Activated T-helper 1 cell treated with anti-CD3 and anti-CD28 coated beads, Interleukin-12 subunit alpha, Interleukin-12 subunit beta, Interleukin-2, Interleukin-4 antibody, amounts not matched to agents 30 ng/mL and 10 ng/mL and 1 ng/mL, durations not matched to agents 14 hours and 24 hours and 36 hours (primary cell): ENCODE data around the gene KCNE3. TPM values are rescaled to one million over a fixed set of nuclear protein-coding genes. Genes with fewer than 3 reads are reported as not detected.

Experiments
- DNase-seq: peaks from one replicate; pipeline ENCODE4 v3.0.0; 2021; ENCODE audit warnings: low spot score
- H3K27ac Mint-ChIP-seq: one replicate; pipeline ENCODE4 v1.8.0; 2021; ENCODE audit warnings: mild to moderate bottlenecking, mixed read lengths
- H3K27me3 Mint-ChIP-seq: one replicate; pipeline ENCODE4 v1.8.0; 2022; ENCODE audit warnings: mild to moderate bottlenecking, moderate library complexity, mixed read lengths; ENCODE audit not compliant: insufficient read depth
- H3K36me3 Mint-ChIP-seq: one replicate; pipeline ENCODE4 v1.8.0; 2021; ENCODE audit warnings: low read depth, mixed read lengths
- H3K4me1 Mint-ChIP-seq: one replicate; pipeline ENCODE4 v1.8.0; 2021; ENCODE audit warnings: low read depth, mixed read lengths
- H3K4me3 Mint-ChIP-seq: one replicate; pipeline ENCODE4 v1.8.0; 2021; ENCODE audit warnings: mild to moderate bottlenecking, moderate library complexity, mixed read lengths
- H3K9me3 Mint-ChIP-seq: one replicate; pipeline ENCODE4 v1.8.0; 2021; ENCODE audit warnings: mixed read lengths
- intact Hi-C: fragments of 100-400 bp; cut with micrococcal nuclease; formaldehyde crosslinking; loops from one replicate; pipeline ENCODE4 v1.15.1; 2024
- total RNA-seq: library from RNA; stranded (reverse); gene quantifications from 2 replicates; pipeline ENCODE4 v1.2.3, GENCODE V29; 2022

KCNE3 gene
- total RNA-seq, 1 donor from 2014 or later = not detected

DNA sequence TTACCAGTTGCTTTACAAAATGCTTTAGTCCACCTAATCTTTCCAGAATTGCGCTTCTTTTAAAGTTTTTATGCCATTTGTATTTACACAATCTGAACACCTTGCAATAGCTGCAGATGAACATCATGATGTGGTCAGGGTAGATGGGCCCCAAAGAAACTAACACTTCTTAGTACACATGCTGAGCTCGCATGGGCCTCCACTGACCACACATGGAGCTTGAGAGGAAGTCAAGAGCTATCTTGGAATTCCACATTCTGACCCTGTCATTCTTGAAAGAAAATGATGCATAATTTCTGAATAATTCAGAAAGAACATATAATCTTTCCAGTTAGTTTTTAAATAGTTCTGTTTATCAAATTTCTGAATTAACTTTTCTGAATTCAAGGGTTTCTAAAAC is 18.5 kb upstream of the KCNE3 start:
- Mint-ChIP-seq H3K9me3 (no peaks in the 10 kb centered on the region), H3K27me3 (peaks cover 6% of the 10 kb centered on the region), H3K36me3 (no peaks in the 10 kb centered on the region), H3K27ac (no peak overlapping the region), H3K4me1 (no peaks in the 10 kb centered on the region), H3K4me3 (no peak overlapping the region)
- intact Hi-C loops = no loop called here
- no peak for DNase-seq

DNA sequence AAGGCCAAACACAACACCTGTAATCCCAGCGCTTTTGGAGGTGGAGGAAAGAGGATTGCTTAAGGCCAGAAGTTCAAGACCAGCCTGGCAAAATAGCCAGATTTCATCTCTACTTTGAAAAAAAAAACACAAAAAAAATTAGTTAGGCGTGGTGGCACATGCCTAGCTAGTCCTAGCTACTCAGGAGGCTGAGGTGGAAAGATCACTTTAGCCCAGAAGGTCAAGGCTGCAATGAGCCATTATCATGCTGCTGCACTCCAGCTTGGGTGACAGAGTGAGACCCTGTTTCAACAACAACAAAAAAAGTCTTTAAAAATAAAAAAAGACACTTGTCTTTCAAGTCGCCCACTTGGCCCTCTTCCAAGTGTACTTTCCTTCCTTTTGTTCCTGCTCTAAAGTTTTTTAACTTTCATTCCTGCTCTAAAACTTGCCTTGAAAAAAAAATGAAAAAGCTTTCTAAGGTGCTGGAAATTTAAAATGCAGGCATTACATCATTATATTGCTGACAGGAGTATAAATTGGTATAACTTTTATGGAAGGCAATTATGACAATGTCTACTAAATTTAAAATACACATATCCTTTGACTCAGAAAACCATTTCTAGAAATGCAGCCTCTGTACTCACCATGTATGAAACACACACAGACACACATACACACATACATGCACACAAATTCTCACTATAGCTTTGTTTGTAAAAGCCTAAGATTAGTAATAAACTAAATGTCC is 13.5 kb upstream of the KCNE3 start:
- no peak for DNase-seq
- no peaks in the 10 kb centered on the region for H3K4me1 Mint-ChIP-seq
- peaks cover 8% of the 10 kb centered on the region for H3K27me3 Mint-ChIP-seq
- H3K27ac Mint-ChIP-seq = no peak overlapping the region
- no peaks in the 10 kb centered on the region for H3K36me3 Mint-ChIP-seq
- no peak overlapping the region for H3K4me3 Mint-ChIP-seq
- intact Hi-C loops = no loop called here
- no peaks in the 10 kb centered on the region for H3K9me3 Mint-ChIP-seq

DNA sequence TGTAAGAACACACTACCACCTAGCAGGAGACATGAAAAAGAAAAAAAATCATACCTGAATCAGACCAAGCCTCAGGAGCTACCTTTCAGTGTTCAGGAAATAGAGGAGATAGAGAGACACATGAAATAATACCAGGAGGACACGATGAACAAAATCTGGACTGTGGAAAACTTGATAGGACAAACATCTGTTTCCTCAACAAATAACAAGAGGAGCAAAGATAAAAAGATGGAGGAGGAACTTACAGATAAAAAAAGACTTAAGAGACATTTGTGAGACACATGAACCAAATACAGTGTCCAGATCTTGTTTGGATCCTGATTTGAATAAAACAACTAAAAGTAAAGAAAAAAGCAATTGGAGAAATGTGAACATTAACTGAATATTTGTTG is 12.4 kb upstream of the KCNE3 start:
- no peak overlapping the region for H3K27ac Mint-ChIP-seq
- no peaks in the 10 kb centered on the region for H3K9me3 Mint-ChIP-seq
- DNase-seq = no peak
- no peaks in the 10 kb centered on the region for H3K36me3 Mint-ChIP-seq
- H3K4me1 Mint-ChIP-seq = no peaks in the 10 kb centered on the region
- peaks cover 8% of the 10 kb centered on the region for H3K27me3 Mint-ChIP-seq
- no peak overlapping the region for H3K4me3 Mint-ChIP-seq
- intact Hi-C loops = no loop called here

DNA sequence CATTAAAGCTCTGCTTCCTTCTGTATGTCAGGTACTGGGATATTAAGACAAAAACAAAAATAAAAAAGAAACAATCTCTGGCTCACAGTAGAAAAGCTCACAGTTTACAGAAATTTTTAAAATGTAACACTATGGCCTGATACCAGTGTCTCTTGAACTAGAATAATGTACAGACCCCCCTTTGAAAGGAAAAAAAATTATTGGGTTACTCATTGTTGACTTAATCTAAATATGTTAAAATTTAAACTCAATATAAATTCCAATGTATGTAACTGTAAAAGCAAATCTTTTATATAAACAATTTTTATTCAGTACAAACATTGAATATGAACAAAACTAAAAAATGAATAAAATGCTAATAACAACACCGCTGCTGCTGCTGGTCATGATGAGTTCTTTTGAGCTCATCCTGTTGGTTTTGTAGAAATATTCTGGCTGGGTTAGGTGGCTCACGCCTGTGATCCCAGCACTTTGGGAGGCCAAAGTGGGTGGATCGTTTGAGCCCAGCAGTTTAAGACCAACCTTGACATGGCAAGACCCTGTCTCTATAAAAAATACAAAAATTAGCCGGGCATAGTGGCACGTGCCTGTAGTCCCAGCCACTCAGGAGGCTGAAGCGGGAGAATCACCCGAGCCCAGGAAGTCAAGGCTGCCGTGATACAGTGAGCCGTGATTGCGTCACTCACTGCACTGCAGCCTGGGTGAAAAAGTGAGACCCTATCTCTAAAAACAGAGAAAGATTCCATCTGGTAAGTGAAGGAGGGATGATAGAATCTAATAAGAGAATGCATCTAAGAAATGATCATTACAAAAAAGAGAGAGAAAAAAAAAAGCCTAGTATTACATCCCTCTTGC is 11.8 kb upstream of the KCNE3 start:
- no peaks in the 10 kb centered on the region for H3K4me1 Mint-ChIP-seq
- peaks cover 8% of the 10 kb centered on the region for H3K27me3 Mint-ChIP-seq
- H3K9me3 Mint-ChIP-seq = no peaks in the 10 kb centered on the region
- no peak overlapping the region for H3K4me3 Mint-ChIP-seq
- H3K27ac Mint-ChIP-seq = no peak overlapping the region
- intact Hi-C loops = no loop called here
- no peaks in the 10 kb centered on the region for H3K36me3 Mint-ChIP-seq
- no peak for DNase-seq

DNA sequence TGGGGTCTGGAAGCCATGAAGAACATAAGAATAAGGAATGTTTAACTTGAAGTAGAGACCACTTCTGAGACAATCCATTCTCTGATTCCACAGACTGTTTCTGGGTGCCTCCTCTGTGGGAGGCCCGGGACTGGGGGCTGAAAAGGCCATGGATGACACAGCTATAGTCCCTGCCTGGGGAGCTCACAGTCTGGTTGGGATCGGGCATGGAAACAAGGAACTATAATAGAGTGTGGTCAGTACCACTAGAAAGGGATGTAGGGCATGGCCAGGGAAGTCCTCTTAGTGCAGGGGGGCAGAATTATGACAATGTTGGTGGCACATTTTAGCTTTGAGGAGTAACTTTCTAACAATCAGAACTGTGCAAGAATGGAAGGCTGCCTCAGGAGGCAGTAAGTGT is 9.2 kb upstream of the KCNE3 start:
- Mint-ChIP-seq H3K36me3 (no peaks in the 10 kb centered on the region), H3K27ac (no peak overlapping the region), H3K27me3 (peaks cover 6% of the 10 kb centered on the region), H3K4me1 (no peaks in the 10 kb centered on the region), H3K4me3 (no peak overlapping the region), H3K9me3 (no peaks in the 10 kb centered on the region)
- intact Hi-C loops = no loop called here
- DNase-seq = no peak

DNA sequence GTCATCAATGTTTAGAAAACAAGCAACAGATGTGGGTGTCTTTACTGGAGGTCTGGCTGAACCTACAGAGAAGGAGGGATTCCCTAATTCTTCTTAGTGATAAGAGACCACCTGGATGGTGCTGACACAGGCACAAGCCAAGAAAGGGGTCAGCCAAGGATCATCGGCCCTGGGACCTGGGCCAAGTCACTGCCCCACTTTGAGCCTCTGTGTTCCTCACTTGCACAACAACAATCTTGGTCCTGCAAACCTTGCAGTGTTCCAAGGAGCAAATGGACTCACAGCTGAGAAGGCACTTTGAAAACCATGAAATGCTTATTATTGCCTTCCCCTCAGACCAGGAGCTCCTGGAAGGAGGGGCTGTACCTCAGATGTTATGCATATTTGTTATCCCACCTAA is 7.0 kb upstream of the KCNE3 start:
- no peak for DNase-seq
- H3K9me3 Mint-ChIP-seq = no peaks in the 10 kb centered on the region
- H3K4me1 Mint-ChIP-seq = no peaks in the 10 kb centered on the region
- no peaks in the 10 kb centered on the region for H3K36me3 Mint-ChIP-seq
- intact Hi-C loops = no loop called here
- peaks cover 3% of the 10 kb centered on the region for H3K27me3 Mint-ChIP-seq
- no peak overlapping the region for H3K4me3 Mint-ChIP-seq
- H3K27ac Mint-ChIP-seq = no peak overlapping the region

DNA sequence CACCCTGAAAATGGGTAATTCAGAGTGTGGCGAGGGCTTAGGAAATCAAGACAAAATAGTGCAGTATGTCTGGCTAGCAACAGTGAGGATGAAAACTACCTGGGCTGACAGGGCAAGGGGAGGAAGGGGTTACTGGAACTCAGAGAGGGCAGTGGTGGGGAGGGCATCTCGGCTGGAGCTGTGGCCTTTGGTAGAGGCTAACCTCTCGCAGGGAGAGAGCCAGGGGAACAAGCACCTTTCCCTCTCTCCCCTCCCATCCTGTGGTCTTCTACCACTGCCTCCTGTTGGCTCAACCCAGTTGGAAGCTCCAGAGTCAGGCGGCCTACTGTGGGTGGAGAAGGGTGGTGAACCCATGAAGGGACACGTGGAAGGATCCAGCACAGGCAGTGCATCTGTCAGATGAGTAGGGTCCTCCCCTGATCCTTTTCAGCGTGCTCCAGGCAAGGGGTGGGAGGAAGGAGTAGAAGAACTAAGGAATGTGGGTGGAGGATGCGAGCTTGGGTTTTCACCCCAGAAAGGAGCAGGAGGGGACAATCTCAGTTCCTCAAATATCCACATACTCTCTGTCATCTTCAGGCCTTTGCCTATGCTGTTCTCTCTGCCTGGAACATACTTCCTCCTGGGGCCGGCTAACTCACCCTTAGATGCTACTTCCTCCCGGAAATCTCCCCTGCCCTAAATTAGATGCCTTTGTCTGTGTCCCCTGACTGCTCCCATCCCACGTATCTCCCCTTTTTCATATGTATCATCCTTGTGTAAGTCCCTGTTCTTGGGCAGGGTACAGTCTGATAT is 6.2 kb upstream of the KCNE3 start:
- H3K36me3 Mint-ChIP-seq = no peaks in the 10 kb centered on the region
- H3K27ac Mint-ChIP-seq = no peak overlapping the region
- H3K27me3 Mint-ChIP-seq = peaks cover 3% of the 10 kb centered on the region
- H3K4me1 Mint-ChIP-seq = no peaks in the 10 kb centered on the region
- H3K4me3 Mint-ChIP-seq = no peak overlapping the region
- DNase-seq = no peak
- no peaks in the 10 kb centered on the region for H3K9me3 Mint-ChIP-seq
- intact Hi-C loops = no loop called here

DNA sequence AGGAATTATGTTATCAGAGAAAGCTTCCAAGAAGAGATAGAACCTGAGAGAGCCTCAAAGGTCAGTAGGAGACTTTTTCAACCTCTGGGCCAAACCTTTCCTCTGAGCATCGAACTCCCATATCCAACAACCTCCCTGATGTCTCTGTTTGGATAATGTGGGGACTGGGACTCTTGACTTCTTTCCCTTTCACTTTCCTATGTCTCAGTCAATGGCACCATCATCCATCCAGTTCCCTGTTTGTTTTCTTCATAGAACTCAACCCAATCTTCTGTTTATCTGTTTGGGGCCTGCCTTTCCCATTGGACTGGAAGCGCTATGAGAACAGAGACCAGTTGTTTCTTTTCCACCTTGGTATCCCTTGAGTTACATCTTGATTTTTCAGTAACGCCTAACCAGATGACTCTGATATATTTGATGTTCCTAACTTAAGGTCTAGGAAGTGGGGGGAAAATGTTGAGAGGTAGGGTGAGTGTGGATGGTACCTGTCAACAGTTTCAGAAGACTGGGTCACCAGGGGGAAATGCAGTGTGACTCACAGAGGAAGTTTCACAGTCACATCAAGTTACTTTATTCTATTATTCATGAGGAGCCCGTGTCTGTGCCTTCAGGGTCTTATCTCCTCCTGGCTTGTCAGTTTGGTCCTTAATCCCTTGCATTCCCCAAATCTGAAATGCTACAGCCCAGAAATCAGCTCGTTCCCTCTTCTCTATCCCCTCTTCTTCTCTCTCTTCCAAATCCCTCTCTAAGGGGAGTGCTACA is 4.5 kb upstream of the KCNE3 start:
- no peaks in the 10 kb centered on the region for H3K4me1 Mint-ChIP-seq
- no peak overlapping the region for H3K4me3 Mint-ChIP-seq
- no peak for DNase-seq
- H3K9me3 Mint-ChIP-seq = no peaks in the 10 kb centered on the region
- intact Hi-C loops = no loop called here
- H3K27ac Mint-ChIP-seq = no peak overlapping the region
- peaks cover 13% of the 10 kb centered on the region for H3K27me3 Mint-ChIP-seq
- H3K36me3 Mint-ChIP-seq = no peaks in the 10 kb centered on the region

DNA sequence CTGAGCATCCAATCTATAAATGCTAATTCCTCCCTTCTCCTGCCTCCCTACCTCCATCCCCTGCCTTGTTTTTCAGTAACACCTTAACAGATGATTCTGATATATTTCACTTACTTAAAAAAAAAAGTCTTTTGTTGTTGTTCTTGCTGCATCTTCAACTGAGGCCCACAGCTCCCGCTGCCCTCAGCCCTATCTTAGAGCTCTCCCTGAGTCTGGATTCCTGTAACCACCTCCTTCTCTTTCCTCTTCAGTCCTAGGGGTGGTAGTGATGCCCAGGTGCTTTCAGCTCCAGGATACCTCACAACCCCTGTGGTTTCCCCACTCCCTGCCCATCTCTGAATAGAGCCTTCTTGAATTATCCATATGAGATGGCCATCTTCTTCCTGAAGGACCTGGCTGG is 3.7 kb upstream of the KCNE3 start:
- DNase-seq = no peak
- Mint-ChIP-seq H3K27ac (no peak overlapping the region), H3K9me3 (no peaks in the 10 kb centered on the region), H3K4me3 (no peak overlapping the region), H3K36me3 (no peaks in the 10 kb centered on the region), H3K4me1 (no peaks in the 10 kb centered on the region), H3K27me3 (peaks cover 18% of the 10 kb centered on the region)
- intact Hi-C loops = no loop called here

DNA sequence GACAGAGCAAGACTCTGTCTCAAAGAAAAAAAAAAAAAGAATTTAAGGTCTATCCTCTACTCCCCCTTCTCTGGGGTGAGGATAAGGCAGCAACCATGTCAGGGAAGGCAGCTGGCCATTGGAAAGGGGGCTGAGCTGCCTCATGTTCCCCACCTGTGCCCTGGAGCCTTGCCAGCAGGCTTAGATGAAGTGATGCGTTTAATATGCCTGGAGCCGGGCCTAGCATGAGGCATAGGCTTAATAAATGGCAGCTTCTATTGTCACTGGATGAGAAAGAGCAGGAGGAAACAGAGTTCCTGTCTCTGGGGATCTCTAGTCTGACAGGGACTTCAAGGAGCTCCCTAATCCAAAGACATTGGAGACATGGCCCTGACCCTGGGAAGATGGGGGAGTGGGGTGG is 3.2 kb upstream of the KCNE3 start:
- Mint-ChIP-seq H3K27ac (no peak overlapping the region), H3K4me1 (no peaks in the 10 kb centered on the region), H3K36me3 (no peaks in the 10 kb centered on the region), H3K4me3 (no peak overlapping the region), H3K9me3 (no peaks in the 10 kb centered on the region), H3K27me3 (peaks cover 23% of the 10 kb centered on the region)
- intact Hi-C loops = no loop called here
- DNase-seq = no peak

DNA sequence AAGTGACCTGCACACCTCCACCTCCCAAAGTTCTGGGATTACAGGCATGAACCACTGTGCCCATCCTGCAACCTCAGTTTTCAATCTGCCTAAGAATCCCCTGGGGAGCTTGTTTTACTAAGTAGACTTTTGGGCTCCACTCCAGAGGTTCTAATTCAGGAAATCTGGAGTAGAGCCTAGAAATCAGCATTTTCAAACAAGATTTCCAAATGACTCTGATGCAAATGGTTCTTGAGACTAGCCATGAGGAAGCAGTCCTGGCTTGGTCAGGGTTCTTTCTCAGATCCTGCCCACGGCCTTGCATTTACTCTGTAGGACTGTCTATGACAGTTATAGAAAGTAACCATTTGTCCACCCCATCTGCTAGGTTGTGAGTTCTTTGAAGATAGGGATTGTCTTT is 1.6 kb upstream of the KCNE3 start:
- H3K4me3 Mint-ChIP-seq = no peak overlapping the region
- no peak for DNase-seq
- H3K9me3 Mint-ChIP-seq = no peaks in the 10 kb centered on the region
- H3K27ac Mint-ChIP-seq = no peak overlapping the region
- no peaks in the 10 kb centered on the region for H3K36me3 Mint-ChIP-seq
- peaks cover 29% of the 10 kb centered on the region for H3K27me3 Mint-ChIP-seq
- no peaks in the 10 kb centered on the region for H3K4me1 Mint-ChIP-seq
- intact Hi-C loops = no loop called here

DNA sequence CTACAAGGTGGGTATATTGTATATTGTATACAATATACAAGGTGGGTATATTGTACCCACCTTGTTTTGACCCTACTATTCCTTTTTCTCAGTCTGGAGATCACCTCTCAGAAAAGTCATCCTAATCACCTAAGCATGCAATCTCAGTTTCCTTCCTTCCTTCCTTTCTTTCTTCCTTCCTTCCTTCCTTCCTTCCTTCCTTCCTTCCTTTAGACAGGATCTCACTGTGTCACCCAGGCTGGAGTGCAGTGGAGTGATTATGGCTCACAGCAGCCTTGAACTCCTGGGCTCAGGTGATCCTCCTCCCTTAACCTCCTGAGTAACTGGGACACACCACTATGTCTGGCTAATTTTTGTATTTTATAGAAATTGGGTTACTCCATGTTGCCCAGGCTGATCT is 1.2 kb upstream of the KCNE3 start:
- H3K27ac Mint-ChIP-seq = no peak overlapping the region

More for the DNA sequence above, 1.2 kb upstream of the KCNE3 start:
- Mint-ChIP-seq H3K36me3 (no peaks in the 10 kb centered on the region), H3K4me3 (no peak overlapping the region), H3K9me3 (no peaks in the 10 kb centered on the region), H3K27me3 (peaks cover 29% of the 10 kb centered on the region), H3K4me1 (no peaks in the 10 kb centered on the region)
- intact Hi-C loops = no loop called here
- no peak for DNase-seq
